Activated CD8-positive, alpha-beta memory T cell treated with anti-CD3 and anti-CD28 coated beads, Interleukin-2, amount 10 ng/mL, durations not matched to agents 7 days and 5 days (primary cell): Measurements from ENCODE around the gene SLC23A2. TPM values are rescaled to one million over a fixed set of nuclear protein-coding genes. Genes with fewer than 3 reads are reported as not detected.
A peak's percentile ranks its signal among the peaks of the same experiment; 100 is the strongest.

Experiments
- ATAC-seq: fragments of 150-1000 bp; cut with Tn5 transposase; one replicate; pipeline ENCODE4 v1.10.0; 2021; ENCODE audit warnings: moderate library complexity
- CTCF ChIA-PET: fragments of 350-600 bp; sonication (Branson Sonifier 250); formaldehyde crosslinking; loops from one replicate; lab custom pipeline; 2021; ENCODE audit warnings: antibody characterized with exemption; lab: Charles Lee
- DNase-seq: peaks from one replicate; pipeline ENCODE4 v3.0.0-alpha.2; 2020
- H3K27ac Mint-ChIP-seq: one replicate; pipeline ENCODE4 v1.8.0; 2021; ENCODE audit warnings: mild to moderate bottlenecking, mixed read lengths
- H3K27me3 Mint-ChIP-seq: one replicate; pipeline ENCODE4 v1.8.0; 2021; ENCODE audit warnings: mixed read lengths
- H3K36me3 Mint-ChIP-seq: one replicate; pipeline ENCODE4 v1.8.0; 2021; ENCODE audit warnings: mild to moderate bottlenecking, mixed read lengths
- H3K4me1 Mint-ChIP-seq: one replicate; pipeline ENCODE4 v1.8.0; 2021; ENCODE audit warnings: mixed read lengths
- H3K4me3 Mint-ChIP-seq: one replicate; pipeline ENCODE4 v1.8.0; 2021; ENCODE audit warnings: mild to moderate bottlenecking, moderate library complexity, mixed read lengths
- H3K9me3 Mint-ChIP-seq: one replicate; pipeline ENCODE4 v1.8.0; 2022; ENCODE audit warnings: low read depth, mixed read lengths
- total RNA-seq, 2 experiments: library from RNA; stranded (reverse); gene quantifications; one replicate each; pipeline ENCODE4 v1.2.3, GENCODE V29; 2021

The SLC23A2 gene
- total RNA-seq, 2 experiments from 2014 or later = 16.1 to 16.5 TPM

DNA sequence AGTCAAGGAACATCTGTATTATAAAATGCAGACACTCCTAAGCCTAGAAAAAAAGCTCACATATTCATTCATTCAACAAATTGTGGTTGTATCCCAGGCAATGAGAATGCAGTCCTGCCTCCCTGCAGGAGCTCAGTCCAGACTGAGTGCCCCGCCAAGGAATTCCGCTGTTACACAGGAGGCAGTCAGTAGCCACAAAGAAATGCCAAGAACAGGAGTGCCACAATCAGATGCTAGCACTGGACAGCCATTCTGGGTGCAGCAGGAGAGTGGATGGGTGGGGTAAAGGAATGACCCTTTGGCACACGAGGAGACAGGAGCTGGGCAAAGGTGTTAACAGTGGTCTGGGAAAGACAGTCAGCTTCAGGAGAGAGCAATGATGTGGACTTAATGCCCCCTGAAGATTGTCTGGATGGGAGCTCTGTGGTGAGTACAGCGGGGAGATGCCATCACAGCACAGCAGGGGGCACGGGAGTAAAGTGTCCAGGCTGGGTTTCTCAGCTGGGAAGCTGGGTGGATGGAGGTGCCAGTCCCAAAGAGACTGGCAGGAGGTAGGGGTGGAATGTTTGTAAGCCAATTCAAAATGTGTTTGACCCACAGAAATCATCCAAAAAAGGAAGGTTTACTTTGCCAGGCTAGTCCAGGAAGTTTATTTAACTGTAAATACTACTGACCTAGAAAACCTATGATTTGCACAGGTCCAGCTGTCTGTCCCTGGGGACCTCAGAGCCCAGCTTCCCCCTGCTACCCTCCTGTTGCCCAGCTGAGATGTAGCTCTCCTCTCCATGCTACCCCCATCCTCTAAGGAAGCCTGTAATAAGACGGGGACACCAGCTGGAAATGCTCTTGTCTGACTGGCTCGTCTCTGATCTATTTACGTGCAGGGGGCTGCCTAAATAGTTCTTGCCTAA, 84.1 kb downstream of the SLC23A2 start:
- no peaks in the 10 kb centered on the region for H3K27me3 Mint-ChIP-seq
- CTCF ChIA-PET = interaction anchor here (1.0 to 2.4 kb wide), 3 partner anchors 9 to 177 kb away, joined by 3 to 6 read pairs (median 3); no protein-coding TSS in a partner anchor
- H3K27ac Mint-ChIP-seq = no peak overlapping the region
- no peak overlapping the region for H3K4me3 Mint-ChIP-seq
- ATAC-seq = no peak
- no peaks in the 10 kb centered on the region for H3K9me3 Mint-ChIP-seq
- DNase-seq = no peak
- H3K36me3 Mint-ChIP-seq = peaks cover 1% of the 10 kb centered on the region
- peaks cover 11% of the 10 kb centered on the region for H3K4me1 Mint-ChIP-seq

DNA sequence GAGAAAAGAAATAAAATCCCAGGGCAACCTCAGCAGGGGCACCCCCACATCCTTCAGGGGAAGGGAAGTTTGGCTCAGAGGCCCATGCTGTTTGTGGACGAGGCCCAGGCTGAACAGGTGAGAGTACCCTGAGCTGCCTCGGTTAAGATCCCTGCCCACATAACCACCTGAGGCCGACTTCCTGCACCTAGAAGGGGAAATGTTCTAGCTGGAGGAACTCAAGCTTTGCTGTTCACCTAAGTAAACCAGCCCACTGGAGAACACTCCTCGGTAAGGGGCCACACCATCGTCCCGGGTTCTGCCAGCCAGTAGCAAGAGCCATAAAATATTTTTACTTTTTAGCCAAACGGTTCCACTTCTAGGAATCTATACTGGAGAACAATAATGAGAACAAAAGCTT, 88.2 kb downstream of the SLC23A2 start:
- H3K27ac Mint-ChIP-seq = no peak overlapping the region
- H3K4me3 Mint-ChIP-seq = no peak overlapping the region
- CTCF ChIA-PET = interaction anchor here (1.8 kb wide), 1 partner anchor 27 kb away, joined by 5 read pairs; no protein-coding TSS in a partner anchor
- DNase-seq (no peak), ATAC-seq (no peak)
- H3K4me1 Mint-ChIP-seq = peaks cover 16% of the 10 kb centered on the region
- H3K9me3 Mint-ChIP-seq = no peaks in the 10 kb centered on the region
- peaks cover 2% of the 10 kb centered on the region for H3K36me3 Mint-ChIP-seq
- H3K27me3 Mint-ChIP-seq = no peaks in the 10 kb centered on the region

DNA sequence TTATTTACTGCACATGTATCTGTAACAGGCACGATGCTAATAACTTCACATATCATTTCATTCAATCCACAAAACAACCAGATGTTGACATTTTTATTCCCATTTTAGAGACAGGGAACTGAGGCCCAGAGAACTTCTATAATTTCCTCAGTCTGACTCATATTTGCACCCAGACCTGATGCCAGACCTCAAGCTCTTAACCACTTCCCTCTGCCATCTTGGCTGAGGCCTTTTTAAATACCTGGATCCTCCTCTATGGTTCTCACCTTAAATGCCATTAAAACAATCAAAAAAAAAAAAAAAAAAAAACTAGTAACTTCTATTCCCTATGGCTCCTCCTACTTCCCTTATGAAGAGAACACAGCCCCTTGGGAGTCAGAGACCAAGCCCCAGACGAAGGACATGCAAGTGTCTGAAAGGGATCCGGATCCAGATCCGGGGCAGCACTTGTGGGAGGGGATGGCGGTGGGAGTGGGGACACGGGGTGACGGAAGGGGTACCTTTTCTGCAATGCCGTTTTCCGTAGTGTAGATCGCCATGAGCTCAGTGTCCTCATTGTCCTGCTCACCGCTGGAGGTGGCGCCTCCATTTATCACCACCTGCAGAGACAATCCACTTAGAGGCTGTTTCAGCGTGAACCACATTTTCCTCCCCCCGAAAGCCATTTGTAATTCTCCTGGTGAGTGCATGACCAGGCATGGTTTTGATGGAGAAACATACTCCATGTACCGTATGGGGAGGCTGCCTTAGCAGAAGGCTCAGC, 88.7 kb downstream of the SLC23A2 start:
- H3K4me1 Mint-ChIP-seq = peaks cover 16% of the 10 kb centered on the region
- peak overlapping the region; percentile 37 for H3K27ac Mint-ChIP-seq
- H3K36me3 Mint-ChIP-seq = peaks cover 5% of the 10 kb centered on the region
- DNase-seq (peak; percentile 56), ATAC-seq (peak; percentile 66)
- H3K9me3 Mint-ChIP-seq = no peaks in the 10 kb centered on the region
- H3K27me3 Mint-ChIP-seq = no peaks in the 10 kb centered on the region
- CTCF ChIA-PET = interaction anchor here (1.8 kb wide), 1 partner anchor 26 kb away, joined by 5 read pairs; no protein-coding TSS in a partner anchor
- no peak overlapping the region for H3K4me3 Mint-ChIP-seq

DNA sequence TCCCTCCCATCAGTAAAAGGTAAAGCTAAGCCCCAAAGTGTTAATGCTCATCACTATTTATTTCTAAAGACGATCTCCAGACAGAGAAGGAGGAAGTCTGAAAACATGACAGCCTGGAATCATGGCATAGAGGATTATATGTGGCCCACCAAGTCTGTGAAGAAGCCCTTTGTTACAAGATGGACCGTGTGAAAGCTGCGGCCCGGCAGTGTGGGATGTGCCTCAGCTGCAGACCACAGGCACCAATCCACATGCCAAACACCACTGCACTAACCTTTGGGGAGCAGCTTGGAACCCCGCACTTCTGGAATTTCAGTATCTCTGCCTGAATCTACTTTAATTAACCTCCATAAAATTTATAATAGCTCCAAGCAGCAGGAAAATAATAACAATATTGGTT, 90.4 kb downstream of the SLC23A2 start:
- H3K4me3 Mint-ChIP-seq = no peak overlapping the region
- H3K4me1 Mint-ChIP-seq = peaks cover 16% of the 10 kb centered on the region
- CTCF ChIA-PET = interaction anchor here (1.0 kb wide), 1 partner anchor 39 kb away, joined by 3 read pairs; no protein-coding TSS in a partner anchor
- peaks cover 5% of the 10 kb centered on the region for H3K36me3 Mint-ChIP-seq
- H3K27ac Mint-ChIP-seq = no peak overlapping the region
- H3K9me3 Mint-ChIP-seq = no peaks in the 10 kb centered on the region
- no peaks in the 10 kb centered on the region for H3K27me3 Mint-ChIP-seq
- DNase-seq (no peak), ATAC-seq (no peak)

DNA sequence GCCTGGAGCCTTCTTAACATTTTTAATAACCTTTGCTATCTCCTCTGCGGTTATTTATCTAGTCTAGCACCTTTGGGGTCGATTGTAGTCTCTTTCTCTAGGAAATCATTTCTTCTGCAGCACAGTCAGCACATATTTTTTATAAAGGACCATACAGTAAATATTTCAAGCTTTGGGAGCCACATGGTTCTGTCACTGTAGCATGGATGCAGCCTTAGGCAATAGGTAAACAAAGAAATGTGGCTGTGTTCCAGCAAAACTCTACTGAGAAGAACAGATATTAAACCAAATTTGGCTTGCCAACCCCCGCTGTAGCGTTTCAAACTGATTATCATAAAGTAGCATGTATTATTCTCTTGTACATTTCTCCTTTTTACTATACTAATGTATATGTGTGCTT, 95.7 kb downstream of the SLC23A2 start:
- no peak overlapping the region for H3K27ac Mint-ChIP-seq
- CTCF ChIA-PET = interaction anchor here (0.8 to 0.9 kb wide), 2 partner anchors 51 to 195 kb away, joined by 3 to 4 read pairs; no protein-coding TSS in a partner anchor
- H3K27me3 Mint-ChIP-seq = no peaks in the 10 kb centered on the region
- ATAC-seq = no peak
- DNase-seq = no peak
- no peak overlapping the region for H3K4me3 Mint-ChIP-seq
- peaks cover 16% of the 10 kb centered on the region for H3K36me3 Mint-ChIP-seq
- no peaks in the 10 kb centered on the region for H3K9me3 Mint-ChIP-seq
- H3K4me1 Mint-ChIP-seq = peaks cover 2% of the 10 kb centered on the region

DNA sequence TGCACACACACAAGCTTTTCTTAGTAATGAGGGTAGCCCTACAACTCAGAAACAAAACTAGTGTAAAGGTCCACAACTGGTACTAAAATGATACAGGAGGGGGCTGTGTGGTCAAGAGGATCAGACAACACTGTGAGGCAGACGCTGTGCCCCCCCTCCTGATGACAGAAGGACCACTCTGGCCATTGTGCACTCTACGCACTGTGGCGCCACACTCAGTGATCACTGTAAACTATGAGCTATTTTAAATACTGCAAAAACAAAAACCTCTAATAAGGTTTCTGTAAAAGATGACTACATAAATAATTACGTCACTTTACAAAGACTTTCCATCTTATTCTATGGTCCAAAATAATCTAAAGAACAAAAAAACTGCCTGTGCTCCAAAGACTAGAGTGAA, 96.1 kb downstream of the SLC23A2 start:
- no peak for ATAC-seq
- peaks cover 16% of the 10 kb centered on the region for H3K36me3 Mint-ChIP-seq
- H3K27ac Mint-ChIP-seq = no peak overlapping the region
- H3K27me3 Mint-ChIP-seq = no peaks in the 10 kb centered on the region
- H3K4me1 Mint-ChIP-seq = peaks cover 2% of the 10 kb centered on the region
- no peak for DNase-seq
- CTCF ChIA-PET = no interaction called here
- no peak overlapping the region for H3K4me3 Mint-ChIP-seq
- H3K9me3 Mint-ChIP-seq = no peaks in the 10 kb centered on the region

DNA sequence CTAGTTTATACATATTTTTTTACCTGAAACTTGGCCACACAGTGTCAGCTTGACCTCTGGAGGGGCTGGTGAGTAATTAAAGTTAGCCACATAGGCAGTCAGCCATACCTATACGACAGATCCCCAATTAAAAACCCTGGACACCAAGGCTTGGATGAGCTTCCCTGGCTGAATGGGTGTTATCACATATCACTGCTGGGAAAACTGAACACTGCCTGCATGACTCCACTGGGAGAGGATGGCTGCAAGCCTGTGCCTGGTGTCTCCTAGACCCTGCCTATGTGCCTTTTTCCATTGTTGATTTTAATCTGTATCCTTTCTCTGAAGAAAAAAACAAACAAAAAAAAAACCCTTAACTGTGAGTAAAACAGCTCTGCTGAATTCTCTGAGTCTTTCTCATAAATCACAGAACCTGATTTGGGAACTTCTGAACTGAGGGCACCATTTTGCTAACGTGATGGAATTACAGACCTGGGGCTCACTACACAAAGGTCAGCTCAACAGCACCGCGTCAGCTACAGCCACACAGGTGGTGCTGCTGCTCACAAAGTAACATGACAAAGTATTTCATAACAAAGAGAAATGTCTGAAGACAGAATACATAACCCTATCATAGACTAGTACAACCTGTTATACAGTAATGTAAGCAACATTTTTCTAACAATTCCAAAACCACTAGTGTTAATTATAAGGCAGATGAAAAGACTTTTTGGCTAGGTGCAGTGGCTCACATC, 97.0 kb downstream of the SLC23A2 start:
- Mint-ChIP-seq H3K4me3 (no peak overlapping the region), H3K27ac (no peak overlapping the region), H3K4me1 (peaks cover 2% of the 10 kb centered on the region), H3K27me3 (no peaks in the 10 kb centered on the region), H3K9me3 (no peaks in the 10 kb centered on the region), H3K36me3 (peaks cover 16% of the 10 kb centered on the region)
- CTCF ChIA-PET = no interaction called here
- DNase-seq (no peak), ATAC-seq (no peak)

DNA sequence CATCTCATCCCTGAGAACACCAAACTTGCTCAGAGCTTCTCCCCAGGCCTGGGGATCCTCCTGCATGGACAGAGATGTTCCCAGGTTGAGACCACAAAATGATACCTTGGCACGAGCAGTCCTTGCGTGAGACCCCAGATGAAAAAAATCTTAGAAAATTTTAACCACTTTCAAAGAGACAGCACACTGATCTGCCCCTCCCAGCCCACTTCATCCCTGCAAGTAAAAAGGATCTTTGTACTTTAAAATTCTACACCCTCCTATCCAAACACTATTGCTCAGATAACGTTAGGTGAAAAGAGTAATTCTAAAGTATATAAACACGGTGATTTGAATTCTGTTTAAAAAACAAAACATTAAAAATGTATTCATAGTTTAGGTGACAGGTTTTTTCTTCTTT, 98.5 kb downstream of the SLC23A2 start:
- Mint-ChIP-seq H3K4me1 (peaks cover 3% of the 10 kb centered on the region), H3K36me3 (peaks cover 14% of the 10 kb centered on the region), H3K27me3 (no peaks in the 10 kb centered on the region), H3K9me3 (no peaks in the 10 kb centered on the region), H3K27ac (no peak overlapping the region), H3K4me3 (no peak overlapping the region)
- DNase-seq (no peak), ATAC-seq (no peak)
- CTCF ChIA-PET = interaction anchor here (0.9 kb wide), 1 partner anchor 52 kb away, joined by 3 read pairs; no protein-coding TSS in a partner anchor

DNA sequence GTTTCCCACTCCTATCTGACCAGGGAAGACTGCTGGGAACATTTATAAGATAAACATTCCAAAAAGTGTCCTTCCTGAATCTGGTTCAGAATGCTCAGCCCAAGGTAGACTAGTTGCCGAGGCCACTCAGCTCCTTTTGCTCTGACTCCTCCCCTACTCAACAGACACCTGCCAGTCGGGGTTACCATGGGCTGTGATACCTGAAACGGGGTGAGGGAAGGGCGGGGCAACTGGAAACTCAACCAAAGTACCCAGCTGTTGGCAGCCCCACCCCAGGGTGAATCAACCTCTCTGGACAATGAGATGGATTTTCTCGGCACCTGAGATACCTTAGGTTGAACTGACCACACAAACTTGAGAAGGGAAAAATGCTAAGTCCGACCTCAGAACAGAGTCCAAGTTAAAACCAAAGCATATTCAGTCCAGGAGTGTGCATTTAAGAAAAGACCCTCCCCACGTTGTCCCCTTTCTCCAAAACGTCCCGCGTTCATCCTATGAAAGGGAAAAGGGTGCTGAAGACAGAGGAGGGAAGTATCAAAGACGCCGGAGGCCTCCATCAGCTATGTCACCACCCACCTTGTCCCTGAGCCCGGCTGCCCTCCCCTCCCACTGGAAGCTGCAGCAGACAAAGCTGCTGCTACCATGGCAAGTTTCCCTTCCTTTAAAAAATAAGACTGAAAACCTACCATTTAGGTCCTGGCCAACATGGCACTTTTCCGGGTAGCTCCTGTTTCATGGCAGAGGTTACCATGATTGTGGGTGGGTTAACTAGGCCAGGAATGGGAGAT, 100.1 kb downstream of the SLC23A2 start:
- Mint-ChIP-seq H3K4me1 (peaks cover 12% of the 10 kb centered on the region), H3K27me3 (no peaks in the 10 kb centered on the region), H3K36me3 (peaks cover 13% of the 10 kb centered on the region), H3K27ac (no peak overlapping the region), H3K4me3 (no peak overlapping the region), H3K9me3 (no peaks in the 10 kb centered on the region)
- CTCF ChIA-PET = interaction anchor here (0.5 kb wide), 1 partner anchor 171 kb away, joined by 3 read pairs; no protein-coding TSS in a partner anchor
- DNase-seq (no peak), ATAC-seq (no peak)

DNA sequence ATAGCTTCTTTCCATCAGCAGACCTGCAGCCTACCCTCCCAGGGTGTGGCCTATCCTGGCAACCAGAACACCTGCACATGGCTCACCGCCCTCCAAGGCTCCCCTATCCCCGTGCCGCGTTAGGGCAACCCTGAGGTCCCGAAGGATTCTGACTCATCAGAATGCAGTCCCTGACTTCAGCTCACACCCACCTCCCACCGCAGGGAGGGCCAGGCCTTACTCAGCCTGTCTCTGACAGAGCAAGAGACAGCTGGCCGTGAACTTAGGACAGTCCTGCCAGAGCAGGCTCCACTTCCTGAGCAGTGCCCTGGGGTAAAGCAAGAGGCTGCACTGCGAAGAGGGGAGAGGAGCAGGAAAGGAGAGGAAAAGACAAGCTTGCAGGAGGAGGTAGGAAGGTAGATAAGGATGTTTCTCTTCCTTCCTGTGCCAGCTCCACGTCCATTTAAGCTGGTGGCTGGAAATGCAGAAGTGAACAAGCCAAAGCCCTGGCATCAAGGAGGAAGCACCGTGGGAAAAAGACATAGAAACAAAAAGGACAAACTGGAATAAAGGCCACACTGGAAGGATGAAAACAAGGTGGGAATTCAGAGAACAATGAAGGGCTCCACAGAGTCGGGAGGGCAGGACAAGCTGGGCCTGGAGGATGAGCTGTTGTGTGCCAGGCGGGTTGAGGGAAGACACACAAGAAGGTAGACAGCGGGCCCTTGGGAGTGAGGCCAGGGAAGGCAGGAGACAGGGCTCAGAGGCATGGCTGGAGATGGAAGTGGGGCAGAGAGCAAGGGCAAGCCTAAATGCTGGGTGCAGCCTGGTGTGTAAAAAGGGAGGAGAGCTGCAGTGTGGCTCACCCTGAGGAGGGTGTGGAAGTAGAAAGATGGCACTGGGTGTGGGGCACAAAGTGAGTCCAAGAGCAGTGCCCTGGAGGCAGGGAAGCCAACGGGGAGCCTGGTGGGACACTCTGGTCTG, 102.7 kb downstream of the SLC23A2 start:
- no peak for ATAC-seq
- no peak overlapping the region for H3K27ac Mint-ChIP-seq
- no peak for DNase-seq
- CTCF ChIA-PET = interaction anchor here (1.5 kb wide), 1 partner anchor 9 kb away, joined by 4 read pairs; no protein-coding TSS in a partner anchor
- no peak overlapping the region for H3K4me3 Mint-ChIP-seq
- H3K9me3 Mint-ChIP-seq = no peaks in the 10 kb centered on the region
- H3K36me3 Mint-ChIP-seq = peaks cover 3% of the 10 kb centered on the region
- H3K27me3 Mint-ChIP-seq = no peaks in the 10 kb centered on the region
- H3K4me1 Mint-ChIP-seq = peaks cover 24% of the 10 kb centered on the region

DNA sequence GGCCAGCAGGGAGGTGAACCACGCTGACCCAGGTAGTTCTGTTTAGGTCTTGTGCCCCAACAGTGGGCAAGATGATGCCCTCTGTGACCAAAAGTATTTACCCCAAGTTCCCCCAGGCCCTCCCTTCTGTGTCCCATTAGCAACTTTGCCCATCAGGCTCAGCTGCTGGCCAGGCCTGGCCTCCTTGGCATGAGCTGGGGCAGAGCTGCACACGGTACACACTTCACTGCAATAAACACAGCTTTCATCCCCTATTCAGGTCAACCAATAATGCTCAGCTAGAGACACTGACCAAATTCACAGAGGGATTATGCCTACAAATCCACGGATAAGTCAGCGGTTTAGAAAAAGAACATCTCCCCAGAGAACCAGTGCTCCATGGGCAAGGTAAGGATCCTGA, 103.7 kb downstream of the SLC23A2 start:
- Mint-ChIP-seq H3K9me3 (no peaks in the 10 kb centered on the region), H3K27me3 (no peaks in the 10 kb centered on the region), H3K36me3 (peaks cover 2% of the 10 kb centered on the region), H3K4me3 (no peak overlapping the region), H3K4me1 (peaks cover 24% of the 10 kb centered on the region), H3K27ac (no peak overlapping the region)
- DNase-seq (no peak), ATAC-seq (no peak)
- CTCF ChIA-PET = interaction anchor here (1.5 kb wide), 1 partner anchor 10 kb away, joined by 4 read pairs; no protein-coding TSS in a partner anchor
